HG02870 (cell line): ENCODE results near the gene CDH19.

Experiments used
- ATAC-seq: cut with Tn5 transposase; IDR thresholded peaks from one replicate; pipeline ENCODE4 v1.9.1; 2021; ENCODE audit warnings: mild to moderate bottlenecking, moderate library complexity; ENCODE audit not compliant: unreplicated experiment

The CDH19 gene

DNA sequence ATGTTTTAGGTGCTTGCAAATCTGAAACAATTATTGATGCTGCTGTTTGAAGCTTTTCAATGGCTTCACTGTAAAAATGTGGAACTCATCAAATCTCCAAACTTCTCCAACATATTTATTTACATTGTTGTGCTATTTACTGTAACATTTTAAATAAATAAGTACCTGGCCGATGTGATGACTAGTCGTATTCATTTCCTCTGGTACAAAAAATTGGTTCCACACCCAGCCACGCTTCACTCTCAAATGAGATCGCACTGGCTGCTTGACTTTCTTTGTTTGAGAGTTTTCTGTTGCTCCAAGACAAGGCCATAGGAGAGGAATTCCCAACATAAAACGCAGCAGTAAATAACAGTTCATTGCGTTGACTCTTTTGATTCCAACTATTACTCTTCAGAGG lies 32.0 kb downstream of the CDH19 start:
- no peak for ATAC-seq

DNA sequence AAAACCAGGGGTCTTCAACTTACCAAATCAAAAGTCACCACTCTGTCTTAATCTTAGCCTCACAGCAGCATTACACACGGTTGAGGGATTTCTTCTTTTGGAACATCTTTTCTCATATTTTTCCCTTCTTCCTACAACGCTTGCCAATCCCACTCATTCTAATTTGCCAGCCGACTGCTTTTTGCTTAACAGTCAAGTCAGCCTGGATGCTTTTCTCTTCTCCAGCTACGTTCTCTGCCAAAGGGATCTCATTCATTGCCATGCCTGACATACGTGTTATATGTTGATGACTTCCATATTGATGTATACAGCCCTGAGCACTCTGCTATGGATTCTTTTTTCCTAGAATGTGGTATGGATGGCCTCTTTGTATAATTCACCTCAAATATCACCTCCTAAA lies 37.3 kb downstream of the CDH19 start:
- no peak for ATAC-seq

DNA sequence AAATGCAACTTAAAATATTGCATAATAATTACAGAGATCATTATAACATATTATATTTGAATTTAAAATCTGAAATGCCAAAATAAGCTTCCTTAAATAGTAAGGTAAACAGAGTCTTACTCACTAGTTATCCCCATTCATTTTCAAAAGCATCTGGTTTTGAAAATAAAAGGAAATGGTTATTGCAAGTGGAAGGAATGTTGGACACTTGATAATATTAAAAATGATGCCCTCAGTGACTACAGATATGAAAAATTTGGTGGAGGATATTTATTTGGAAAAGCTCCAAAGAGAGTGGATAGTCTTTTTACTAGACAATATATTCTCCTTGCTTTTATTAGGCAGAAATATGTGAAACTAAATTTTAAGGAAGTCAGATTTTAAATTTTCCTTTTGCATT lies 39.7 kb downstream of the CDH19 start:
- no peak for ATAC-seq

DNA sequence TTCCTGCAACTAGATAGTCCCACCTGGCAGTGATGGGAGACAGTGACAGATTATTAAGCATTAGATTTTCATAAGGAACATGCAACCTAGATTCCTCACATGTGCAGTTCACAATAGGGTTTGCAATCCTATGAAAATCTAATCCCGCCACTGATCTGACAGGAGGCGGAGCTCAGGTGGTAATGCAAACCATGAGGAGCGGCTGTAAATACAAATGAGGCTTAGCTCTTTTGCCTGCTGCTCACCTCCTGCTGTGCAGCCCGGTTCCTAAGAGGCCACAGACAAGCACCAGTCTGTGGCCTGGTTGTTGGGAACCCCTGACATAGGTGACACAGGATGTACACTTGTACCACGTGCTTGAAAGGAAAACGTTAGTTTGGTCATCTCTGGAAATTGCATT lies 41.6 kb downstream of the CDH19 start:
- ATAC-seq = no peak

DNA sequence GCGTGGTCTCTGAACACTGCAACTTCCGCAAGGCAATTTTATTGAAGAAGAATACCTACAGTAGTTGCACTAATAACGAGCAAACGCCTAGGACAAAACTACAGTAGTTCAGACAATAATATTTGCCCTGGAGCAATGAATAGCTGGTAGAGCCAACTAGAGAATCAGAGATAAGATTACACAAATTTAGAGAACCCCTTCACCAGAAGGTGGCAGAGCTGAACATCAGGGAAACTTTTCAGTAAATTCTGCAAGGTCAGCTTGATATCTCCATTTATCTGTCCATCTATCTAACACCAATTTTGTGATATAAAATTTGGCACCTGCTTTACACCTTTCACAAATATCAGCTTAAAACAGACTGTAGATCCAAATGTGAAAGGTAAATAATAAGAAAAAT lies 43.8 kb downstream of the CDH19 start:
- ATAC-seq = no peak

DNA sequence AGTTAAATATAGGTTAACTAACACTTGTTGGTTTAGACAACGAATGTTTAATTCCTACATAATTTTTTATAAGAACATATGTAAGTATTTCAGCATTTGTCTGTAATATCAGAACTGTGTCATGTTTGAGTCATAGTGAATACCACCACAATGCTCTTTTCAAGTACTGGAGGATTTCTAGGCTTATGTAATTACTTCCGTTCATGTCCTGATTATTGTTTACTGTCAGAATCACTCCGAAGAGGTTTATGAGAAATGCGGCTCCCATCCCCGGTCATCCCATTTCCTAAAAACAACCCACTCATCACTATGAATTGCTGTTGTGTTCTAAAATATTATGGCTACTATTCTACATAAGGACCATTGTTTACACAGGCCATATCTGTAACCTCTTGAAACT lies 45.1 kb downstream of the CDH19 start:
- no peak for ATAC-seq

DNA sequence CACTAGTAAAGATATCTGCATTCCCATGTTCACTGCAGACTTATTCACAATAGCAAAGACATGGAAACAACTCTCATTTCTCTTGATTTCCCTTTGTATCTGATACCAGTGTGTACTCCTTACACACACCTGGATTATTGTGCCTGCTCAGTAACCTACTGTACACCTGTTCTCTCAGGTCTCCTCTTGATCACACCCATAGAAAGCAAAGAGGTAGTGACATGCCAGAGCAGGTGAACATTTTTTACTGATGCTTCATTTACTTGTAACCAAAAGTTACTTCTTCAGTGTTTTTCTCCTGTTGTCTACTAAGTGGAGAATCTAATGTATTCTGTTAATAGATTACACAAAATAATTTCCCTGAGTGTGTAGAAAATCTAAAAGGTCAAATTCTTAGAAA lies 46.8 kb downstream of the CDH19 start:
- ATAC-seq = no peak

DNA sequence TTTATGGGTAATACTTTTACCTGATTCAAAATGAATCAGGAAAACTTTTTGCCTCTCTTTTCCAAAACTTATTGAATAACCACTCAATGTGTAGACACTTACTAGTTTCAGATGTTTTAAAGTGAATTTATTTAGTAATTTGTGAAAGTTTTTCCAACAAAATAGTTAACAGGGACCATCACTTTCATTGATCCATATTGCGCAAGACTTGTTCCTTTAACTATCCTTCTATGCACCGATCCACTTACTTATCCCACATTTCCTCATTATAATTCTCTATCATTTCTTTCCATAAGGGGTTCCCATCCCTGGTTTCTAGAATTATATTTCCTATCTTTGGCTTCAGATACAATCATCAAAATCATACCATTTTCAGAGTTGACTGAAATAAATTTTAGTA lies 48.3 kb downstream of the CDH19 start:
- no peak for ATAC-seq

DNA sequence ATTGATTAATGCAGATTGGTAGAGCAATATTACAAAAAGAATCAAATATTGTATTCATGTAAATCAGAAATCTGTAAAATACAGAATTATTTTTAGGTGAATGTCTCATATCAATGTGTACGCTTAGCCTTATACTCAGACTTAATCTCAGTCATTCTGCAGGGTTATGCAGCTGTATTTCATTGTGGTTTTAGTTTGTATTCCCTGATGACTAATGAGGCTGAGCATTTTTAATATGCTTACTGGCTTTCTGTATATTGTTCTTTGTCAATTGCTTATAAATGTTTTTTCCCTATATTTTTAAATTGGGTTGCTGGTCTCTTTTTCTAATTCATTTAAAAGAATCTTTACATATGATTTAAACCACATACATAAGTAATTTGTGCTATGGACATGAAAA lies 50.1 kb downstream of the CDH19 start:
- ATAC-seq = no peak

DNA sequence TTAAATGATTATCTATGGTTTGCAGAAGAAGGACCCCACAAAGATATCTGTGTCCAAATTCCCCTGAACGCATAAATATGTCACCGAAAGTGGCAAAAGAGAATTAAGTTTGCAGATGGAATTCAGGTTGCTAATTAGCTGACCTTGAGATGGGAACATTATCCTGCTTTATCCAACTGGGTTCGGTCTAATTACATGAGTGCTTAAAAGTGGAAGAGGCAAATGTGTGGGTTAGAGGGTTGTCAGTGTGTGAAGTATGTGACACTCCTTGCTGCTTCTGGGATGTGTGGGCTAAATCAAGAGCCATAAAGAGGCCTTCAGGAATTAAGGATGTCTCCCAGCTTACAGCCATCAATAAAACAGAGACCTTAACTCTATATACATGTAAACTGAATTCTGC lies 53.5 kb downstream of the CDH19 start:
- no peak for ATAC-seq

DNA sequence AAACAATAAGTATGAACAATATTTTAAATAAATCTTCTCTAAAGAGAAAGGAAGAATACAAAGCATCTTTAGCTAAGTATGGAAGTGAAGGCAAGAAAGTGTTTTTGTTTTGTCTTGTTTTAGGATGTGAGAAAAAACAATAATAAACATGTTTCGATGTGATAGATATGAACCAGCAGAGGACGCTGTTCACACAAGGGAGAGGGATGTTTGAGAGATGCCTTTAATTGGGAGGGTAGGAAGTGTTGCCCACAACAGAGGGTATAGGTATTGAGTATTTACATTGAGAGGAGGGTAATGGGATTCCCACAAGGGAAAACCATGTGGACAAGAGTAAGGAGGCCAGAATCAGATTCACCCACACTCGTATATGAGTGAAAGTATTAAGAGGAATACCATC lies 55.1 kb downstream of the CDH19 start:
- ATAC-seq = no peak

DNA sequence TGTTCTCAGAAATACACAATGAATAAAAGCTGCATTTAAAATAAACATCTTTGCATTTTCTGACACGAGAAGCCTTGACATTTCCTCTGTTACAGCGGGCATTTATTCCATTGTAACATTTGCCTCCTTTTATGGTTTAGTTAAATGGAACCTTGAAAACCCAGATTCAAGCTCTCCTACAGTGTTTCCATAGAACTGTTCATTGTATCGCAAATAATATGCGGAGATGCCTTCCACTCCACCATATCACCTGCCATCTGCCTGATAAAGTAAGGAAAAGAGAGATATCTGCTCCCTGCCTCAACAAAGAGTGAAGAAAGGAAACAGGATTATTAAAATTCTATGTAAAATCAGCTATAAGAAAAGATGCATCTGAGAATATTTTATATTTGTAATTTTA lies 69.8 kb downstream of the CDH19 start:
- ATAC-seq = no peak

DNA sequence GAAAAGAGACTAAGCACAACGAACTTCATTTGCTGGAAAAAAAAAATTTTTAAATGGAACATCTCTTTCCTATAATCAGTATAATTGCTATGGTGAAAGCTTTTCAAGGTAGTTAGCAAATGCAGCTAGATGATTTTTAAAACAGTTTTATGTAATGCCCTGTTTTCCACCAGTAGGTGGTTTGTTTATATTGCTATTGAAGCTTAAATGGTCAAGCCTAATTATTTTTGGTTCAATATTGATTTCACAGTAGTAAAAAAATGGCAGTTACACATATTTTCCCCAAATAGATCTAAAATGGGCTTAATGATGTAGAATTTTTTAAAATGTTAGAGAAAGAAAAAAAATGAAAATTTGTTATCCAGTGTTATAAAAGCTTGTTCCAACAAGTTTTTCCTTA lies 70.2 kb downstream of the CDH19 start:
- no peak for ATAC-seq

DNA sequence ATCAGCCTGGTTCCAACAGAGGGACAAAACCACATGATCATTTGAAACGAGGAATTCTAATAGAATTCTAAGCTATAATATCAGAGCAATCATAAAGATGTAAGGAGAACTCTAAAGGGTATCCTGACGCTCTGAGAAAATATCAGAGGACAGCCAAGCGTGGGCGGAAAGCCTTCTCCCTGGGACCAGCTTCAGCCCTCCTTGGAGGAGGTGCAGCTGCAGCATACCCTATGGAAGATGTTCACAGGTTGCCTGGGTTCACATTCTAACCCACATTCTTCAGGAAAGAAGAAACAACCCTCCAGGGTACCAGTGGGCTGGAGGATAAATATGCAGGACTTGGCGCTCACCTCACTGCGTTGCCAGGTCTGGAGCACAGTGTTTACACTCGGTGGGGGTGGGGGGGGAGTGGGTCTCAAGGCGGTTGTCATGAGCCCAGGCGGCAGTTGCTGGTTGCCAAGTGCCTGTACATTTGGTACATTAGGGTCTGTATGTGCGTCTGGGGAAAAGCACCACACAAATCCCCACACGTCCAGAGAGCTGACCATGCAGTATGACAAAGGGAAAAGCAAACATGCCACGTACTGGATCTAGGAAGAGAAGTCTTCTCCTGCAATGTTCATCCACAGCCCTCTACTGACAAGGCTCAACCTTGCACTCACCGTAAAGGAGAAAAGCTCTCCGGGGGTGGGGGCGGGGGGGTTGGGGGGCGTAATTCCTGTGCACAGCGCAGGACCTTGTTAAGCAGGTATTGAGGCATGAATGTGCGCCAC lies 80.5 kb downstream of the CDH19 start:
- no peak for ATAC-seq

DNA sequence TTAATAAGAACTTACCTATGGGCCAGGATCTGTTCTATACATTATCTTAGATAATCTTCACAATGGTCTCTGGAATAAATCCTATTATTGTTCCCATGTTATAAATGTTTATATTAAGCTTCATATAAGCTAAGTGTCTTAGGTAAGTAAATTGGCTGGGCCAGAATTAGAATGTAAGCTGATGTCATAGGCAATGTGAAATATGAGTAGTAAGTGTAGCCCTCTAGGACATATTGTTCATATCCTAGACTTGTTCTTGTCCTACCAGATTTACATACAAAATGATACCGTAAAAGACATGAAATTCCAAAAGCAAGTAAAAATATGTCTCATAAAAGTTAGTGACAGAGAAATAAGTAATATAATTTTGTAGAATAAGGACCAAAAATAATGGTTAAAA lies 89.9 kb downstream of the CDH19 start:
- ATAC-seq = no peak

DNA sequence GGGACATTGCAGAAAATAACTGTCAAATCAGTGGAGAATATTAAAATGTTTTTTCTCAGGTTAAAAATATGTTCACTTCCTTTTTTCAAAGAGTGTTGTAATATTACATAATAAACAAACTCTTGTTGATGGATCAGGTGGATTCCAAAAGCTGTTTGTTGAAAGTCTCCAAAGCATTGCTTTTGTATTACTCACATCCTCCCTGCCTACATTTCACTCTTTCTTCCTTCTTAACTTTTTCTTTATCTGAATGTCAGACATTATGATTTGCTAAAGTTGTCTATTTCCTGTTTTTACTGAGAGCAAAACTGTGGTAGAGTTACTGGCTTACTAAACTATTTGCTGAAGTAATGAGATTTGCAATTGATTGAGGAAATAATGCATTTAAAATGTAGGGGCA lies 92.1 kb downstream of the CDH19 start:
- no peak for ATAC-seq

DNA sequence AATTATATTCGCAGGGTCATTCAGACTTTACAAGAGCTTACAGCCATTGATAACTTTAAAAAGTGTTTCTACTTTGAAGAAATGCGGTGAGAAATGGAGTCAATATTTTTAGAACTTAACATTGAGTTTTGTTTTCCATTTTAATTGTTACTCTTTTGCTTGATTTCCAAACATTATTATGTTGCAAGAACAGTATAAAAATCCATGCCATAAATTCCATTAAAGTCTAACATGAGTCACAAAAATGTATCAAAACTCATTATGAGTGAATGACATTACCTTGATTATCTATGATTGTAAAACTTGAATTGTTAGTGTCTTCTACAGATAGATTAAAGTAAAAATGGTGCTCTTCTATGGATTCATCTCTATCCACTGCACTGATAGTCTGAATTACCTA lies 92.6 kb downstream of the CDH19 start:
- no peak for ATAC-seq

DNA sequence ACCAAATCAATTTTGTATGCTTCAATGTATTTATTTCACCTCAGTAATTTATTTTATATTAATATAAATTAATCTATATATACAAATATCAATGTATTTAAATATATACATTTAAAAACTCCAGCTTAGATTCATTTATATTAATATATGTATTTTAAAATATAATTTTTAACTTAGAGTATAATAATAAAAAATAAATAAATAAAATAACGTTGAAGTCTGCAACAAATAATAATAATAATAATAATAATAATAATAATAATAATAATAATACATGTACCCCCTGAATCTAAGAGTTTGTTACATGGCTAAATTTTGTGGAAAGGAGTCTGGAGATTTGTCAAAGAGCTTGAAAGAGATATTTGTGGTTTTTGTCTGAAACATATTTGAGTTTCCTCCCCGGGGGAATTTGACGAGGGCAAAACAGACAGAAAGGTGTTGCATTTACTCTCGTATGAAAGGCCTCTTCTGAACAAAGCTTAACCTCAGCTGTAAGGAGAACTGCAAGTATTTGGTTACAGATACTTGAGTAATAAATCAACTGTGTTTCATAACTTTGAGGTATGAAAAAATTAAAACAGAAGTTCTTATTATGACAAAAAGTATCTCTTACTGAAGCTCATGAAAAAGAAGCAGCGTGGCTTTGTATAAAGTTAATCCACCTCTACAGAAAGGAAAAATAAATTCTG lies 93.4 kb downstream of the CDH19 start:
- no peak for ATAC-seq

DNA sequence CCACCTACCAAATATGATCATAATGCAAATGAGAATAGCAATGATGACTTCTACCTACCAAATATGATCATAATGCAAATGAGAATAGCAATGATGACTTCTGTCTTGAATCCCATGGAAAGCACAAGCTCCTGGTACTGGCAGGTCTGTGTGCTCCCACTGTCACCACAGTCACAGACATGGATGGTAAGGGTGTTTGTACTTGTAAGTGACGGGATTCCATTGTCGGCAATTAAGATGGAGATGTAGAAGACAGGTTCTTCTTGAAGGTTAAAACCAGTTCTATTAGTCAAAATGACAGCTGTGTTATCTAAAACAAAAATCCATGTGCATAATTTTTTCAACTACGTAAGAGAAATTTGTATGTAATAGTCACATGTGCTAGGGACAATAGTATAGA lies 95.0 kb downstream of the CDH19 start:
- no peak for ATAC-seq

DNA sequence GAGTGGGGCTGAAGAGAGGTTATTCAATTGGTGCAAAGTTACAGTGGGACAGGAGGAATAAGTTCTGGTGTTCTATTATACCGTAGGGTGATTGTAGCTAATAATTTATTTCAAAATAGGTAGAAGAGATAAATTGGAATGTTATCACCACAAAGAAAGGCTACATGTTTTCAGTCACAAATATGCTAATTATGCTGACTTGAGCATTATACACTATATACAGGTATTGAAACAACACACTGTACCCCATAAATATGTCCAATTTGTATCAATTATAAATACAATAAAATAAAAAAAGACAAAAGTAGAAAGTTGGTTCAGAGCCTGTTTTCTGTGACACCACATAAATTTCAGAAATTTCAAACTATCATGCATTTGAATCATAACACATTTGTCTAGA lies 97.7 kb downstream of the CDH19 start:
- ATAC-seq = no peak

DNA sequence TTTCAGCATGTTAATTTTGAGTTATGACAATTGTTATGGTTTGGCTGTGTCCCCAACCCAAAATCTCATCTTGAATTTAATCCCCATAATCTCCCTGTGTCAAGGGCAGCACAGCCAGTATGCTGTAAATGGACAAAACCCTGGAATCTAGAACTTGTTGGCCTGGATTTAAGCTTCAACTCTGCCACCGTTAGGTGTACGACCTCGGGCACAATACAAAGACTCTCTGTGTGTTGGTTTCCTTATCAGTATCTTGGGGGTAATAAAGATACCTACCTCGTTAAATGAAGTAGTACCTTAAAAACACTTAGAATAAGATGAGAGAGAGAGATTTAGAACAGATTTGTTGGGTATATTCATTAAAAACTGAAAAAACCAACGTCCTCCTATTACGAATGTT lies 106.5 kb downstream of the CDH19 start:
- ATAC-seq = no peak

DNA sequence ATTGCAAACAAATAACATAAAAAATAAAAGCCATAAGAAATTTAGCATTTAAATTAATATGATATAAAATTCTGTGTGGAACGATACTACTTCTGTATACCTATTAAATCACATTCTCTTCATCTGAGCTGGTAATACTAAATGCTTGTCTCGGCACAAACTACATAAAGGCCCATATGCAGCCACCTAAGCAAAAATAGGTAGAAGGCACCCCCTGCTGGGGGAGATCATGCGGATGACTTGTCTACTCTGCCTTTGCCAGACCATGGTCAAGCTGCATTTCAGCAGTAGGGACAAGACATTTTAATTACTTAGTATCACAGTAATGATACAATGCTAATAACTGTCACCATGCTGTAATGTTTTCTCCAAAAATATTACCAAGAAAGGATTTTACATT lies 108.0 kb downstream of the CDH19 start:
- no peak for ATAC-seq

DNA sequence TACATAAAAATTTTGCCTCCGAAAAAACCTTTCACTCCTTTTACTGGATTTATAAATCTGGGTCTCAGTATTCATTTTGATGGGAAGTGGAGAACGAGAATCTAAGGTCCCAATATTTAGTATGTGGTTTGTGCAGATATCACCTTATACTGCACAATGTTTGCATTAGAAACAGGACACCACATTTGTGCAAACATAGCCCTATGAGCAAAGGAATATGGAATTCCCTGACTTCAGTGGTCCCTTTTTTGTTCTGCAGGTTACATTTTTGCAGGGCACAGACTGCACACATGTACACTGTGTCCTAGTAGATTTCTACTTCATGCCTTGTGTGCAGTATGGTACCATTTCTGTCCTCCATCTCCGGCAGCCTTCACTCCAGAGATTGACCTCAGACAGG lies 130.0 kb downstream of the CDH19 start:
- ATAC-seq = no peak
